NCI-H187 (cell line): ENCODE data around the gene STAT2.
"Not testable (repeated sequence)": the region's sequence is repeated elsewhere in the genome, so short reads cannot be mapped to it uniquely, and the experiment has no call there.

ENCODE experiments used
- DNase-seq, 2 experiments: peaks; one replicate each; lab custom pipeline; 2025; lab: John Stamatoyannopoulos, UW

STAT2 gene

GRCh38 chr12:56359851-56360767 lies at the start of gene STAT2:
TSS of gene STAT2 (minus strand) at chr12:56360107. CDS start at chr12:56356571, 3,536 bp downstream.
- DNase-seq = peak; percentile 98 to 99

DNA sequence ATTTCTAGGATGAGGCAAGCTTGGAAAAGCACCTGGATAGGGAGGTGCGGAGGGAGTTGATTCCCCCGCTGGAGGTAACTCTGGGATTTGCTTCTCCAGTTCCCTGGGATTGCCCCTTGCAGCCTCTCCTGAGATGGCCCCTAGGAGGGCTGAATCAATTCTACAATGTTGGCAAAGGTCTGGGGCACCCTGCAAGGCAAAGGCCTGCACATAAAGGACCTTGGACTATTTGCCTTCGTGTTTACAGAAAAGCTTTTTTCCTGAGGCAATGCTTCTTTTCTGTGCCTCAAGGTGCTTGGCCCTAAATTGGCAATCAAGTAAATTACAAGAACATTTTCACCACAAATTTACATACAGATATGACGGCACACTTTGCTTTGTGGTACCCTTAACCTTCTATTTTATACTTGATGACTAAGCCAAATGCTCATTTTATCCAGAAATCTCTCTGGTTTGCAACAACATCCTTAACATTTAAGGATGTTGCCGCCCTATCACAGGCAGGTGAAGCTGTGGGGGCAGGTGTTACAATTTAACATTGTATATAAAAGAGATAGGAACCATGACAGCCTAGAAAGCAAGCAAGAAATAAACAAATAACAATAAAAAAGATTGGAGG lies 49.0 kb upstream of the STAT2 start:
- no peak for DNase-seq

GRCh38 chr12:56404227-56404626 lies 44.3 kb upstream of the STAT2 start:
- not testable (repeated sequence) for DNase-seq

- not testable (repeated sequence) for DNase-seq
Measured at GRCh38 chr12:56401612-56402011, 41.7 kb upstream of the STAT2 start.

- not testable (repeated sequence) for DNase-seq
Measured at GRCh38 chr12:56401125-56401524, 41.2 kb upstream of the STAT2 start.

- not testable (repeated sequence) for DNase-seq
Measured at GRCh38 chr12:56399466-56399865, 39.6 kb upstream of the STAT2 start.

DNA sequence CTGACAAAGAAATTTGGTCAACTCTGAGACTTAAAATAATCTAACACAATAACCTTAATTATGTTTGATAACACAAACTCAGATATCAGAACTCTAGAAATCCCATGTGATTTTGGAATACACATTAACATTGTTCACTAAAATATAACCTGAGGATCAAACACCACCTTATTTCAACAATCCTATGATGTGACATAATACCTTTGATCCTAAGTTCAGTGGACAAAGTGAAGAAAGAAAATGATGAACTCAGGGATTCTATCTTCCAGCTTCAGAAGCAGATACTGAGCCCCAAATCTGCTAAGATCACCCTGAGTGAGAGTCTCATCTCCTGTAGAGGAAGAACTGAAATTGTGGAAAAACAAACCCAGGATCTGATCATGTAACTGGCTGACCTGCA lies 38.4 kb upstream of the STAT2 start:
- no peak for DNase-seq

GRCh38 chr12:56392331-56392730 lies 32.4 kb upstream of the STAT2 start:
- no peak for DNase-seq

GRCh38 chr12:56391721-56392120 lies 31.8 kb upstream of the STAT2 start:
- no peak for DNase-seq

DNA sequence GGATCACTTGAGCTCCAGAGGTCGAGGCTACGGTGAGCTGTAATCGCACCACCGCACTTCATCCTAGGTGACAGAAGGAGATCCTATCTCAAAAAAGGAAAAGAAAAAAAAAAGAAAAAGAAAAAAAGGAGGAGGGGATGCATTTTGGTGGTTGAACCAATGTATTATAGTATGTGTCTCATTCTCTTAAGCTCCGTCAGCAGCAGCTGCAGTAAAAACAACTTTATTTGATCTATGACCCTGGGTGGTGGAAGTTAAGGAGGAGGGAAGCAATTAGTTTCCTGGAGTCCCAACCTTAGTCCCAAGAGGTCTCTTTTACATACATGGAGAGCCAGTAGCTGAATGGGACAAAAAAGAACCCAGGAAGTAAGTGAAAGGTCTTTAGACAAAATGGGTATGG lies 29.5 kb upstream of the STAT2 start:
- no peak for DNase-seq

- no peak for DNase-seq
Measured at GRCh38 chr12:56387152-56387736, 27.3 kb upstream of the STAT2 start.

GRCh38 chr12:56385873-56386272 lies 26.0 kb upstream of the STAT2 start:
- DNase-seq = no peak

GRCh38 chr12:56382611-56383010 lies 22.7 kb upstream of the STAT2 start:
- DNase-seq = no peak

DNA sequence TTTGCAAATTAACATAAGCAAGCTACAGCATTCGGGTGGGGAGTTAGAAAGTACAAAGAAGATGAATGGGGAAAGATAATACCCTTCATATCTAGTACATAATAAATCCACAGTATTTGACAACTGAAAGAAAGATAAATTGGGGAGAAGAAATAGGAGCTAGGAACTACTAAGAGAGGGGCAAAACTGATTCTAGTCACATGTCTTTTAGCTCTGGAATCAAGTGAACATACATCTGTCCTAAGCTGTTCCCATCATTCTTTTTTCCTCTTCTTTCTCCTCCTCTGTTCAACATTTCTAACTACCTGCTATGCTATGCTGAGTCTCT lies 18.0 kb upstream of the STAT2 start:
- DNase-seq = no peak

GRCh38 chr12:56377310-56377988 lies 17.5 kb upstream of the STAT2 start:
- no peak for DNase-seq

DNA sequence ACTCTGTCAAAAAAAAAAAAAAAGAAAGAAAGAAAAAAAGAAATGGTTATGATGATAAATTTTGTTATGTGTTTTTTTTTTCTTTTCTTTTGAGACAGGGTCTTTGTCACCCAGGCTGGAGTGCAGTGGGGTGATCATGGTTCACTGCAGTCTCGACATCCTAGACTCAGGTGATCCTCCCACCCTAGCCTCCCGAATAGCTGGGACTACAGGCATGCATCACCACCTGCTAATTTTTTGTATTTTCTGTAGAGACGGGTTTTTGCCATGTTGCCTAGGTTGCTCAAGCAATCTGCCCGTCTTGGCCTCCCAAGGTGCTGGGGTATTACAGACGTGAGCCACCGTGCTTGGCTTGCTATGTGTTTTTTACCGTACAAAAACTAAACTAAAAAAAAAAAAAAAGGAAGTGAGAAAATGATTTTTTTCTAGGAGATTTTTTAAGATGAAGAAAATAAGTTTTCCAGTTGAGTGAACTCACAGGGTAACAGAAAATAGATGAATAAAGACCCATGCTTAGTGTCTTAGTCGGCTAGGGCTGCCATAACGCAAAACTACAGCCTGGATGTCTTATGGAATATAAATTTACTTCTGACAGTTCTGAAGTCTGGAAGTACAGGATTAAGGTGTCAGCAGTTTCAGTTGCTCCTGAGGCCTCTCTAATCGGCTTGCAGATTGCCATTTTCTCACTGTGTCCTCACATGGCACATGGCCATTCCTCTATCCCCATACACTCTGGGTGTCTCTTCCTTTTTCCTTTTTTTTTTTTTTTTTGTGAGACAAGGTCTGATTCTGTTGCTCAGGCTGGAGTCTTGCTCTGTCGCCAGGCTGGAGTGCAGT lies 15.9 kb upstream of the STAT2 start:
- no peak for DNase-seq

DNA sequence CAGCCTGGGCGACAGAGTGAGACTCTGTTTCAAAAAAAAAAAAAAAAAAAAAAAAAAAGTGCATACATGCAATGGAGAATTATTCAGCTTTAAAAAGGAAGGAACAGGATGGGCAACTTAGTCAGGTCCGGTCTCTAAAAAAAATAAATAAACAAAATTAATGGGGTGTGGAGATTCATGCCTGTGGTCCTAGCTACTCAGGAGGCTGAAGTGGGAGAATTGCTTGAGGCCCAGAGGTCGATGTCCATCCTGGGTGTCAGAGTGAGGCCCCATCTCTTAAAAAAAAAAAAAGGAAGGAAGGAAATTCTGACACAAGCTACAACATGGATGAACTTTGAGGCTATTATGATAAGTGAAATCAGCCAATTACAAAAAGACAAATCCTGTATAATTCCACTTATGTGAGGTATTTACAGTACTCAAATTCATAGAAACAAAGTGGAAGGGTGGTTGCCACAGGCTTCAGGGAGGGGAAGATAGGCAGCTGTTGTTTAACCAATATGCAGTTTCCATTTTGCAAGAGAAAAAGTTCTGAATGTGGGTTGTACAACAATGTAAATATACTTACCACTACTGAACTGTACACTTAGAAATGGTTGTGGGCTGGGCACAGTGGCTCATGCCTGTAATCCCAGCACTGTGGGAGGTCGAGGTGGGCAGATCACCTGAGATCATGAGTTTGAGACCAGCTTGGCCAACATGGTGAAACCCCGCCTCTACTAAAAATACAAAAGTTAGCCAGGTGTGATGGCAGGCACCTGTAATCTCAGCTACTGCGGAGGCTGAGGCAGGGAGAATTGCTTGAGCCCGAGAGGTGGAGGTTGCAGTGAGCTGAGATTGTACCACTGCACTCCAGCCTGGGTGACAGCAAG lies 15.1 kb upstream of the STAT2 start:
- DNase-seq = no peak

DNA sequence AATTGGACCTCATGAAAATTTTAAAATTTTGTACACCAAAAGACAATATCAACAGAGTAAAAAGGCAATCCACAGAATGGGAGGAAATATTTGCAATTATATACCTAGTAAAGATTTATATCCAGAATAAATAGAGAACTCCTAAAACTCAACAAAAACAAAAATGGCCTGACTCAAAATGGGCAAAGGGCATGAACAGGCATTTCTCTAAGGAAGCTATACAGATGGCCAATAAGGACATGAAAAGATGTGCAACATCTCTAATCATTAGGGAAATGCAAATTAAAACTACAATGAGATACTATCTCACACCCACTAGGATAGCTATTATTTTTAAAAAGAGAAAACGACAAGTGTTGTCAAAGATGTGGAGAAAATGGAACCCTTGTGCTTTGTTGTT lies 13.6 kb upstream of the STAT2 start:
- no peak for DNase-seq

DNA sequence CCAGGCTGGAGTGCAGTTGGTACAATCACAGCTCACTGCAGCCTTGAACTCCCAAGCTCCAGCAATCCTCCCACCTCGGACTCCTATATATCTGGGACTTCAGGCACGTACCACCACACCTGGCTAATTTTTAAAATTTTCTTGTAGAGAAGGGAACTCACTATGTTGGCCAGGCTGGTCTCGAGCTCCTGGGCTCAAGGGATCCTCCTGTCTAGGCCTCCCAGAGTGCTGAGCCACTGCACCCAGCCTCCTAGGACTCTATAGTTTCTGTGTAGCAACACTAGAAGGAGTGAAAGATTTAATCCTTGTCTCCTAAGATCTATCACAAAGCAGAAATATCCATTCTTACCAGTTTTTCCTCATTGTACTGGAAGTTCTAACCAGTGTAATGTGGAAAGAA lies 7.0 kb upstream of the STAT2 start:
- DNase-seq = no peak
